HG03135 (cell line): ENCODE data around the gene GJA4.

Source experiments
- ATAC-seq: cut with Tn5 transposase; IDR thresholded peaks from one replicate; pipeline ENCODE4 v1.9.1; 2021; ENCODE audit warnings: mild to moderate bottlenecking, moderate library complexity; ENCODE audit not compliant: unreplicated experiment

The GJA4 gene

GRCh38 chr1:34792868-34793727 is at the start of gene GJA4:
Gene GJA4 (plus strand): TSS chr1:34792999. CDS start chr1:34794214, 1,215 bp downstream.
- ATAC-seq = no peak

DNA sequence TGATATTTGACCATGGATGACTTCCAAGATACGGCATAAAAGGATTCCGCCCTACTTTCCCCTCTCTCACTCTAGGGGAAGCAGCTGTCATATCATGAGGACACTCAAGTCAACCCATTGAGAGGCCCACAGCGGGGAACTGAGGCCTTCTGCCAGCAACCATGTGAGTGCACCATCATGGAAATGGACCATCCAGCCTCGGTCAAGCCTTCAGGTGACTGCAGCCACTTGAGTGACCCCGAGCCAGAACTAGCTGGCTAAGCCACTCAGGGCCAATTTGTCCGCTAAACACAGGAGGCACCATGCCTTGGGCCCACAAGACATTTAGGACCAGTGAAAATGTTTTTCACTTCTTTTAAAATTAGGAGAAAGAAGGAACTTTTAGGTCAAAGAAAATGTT is 49.0 kb upstream of the GJA4 start:
- no peak for ATAC-seq

- ATAC-seq = no peak
Observed at GRCh38 chr1:34744851-34745250, 47.9 kb upstream of the GJA4 start.

- ATAC-seq = no peak
Observed at GRCh38 chr1:34745666-34746065, 47.1 kb upstream of the GJA4 start.

- no peak for ATAC-seq
Observed at GRCh38 chr1:34746101-34746500, 46.7 kb upstream of the GJA4 start.

DNA sequence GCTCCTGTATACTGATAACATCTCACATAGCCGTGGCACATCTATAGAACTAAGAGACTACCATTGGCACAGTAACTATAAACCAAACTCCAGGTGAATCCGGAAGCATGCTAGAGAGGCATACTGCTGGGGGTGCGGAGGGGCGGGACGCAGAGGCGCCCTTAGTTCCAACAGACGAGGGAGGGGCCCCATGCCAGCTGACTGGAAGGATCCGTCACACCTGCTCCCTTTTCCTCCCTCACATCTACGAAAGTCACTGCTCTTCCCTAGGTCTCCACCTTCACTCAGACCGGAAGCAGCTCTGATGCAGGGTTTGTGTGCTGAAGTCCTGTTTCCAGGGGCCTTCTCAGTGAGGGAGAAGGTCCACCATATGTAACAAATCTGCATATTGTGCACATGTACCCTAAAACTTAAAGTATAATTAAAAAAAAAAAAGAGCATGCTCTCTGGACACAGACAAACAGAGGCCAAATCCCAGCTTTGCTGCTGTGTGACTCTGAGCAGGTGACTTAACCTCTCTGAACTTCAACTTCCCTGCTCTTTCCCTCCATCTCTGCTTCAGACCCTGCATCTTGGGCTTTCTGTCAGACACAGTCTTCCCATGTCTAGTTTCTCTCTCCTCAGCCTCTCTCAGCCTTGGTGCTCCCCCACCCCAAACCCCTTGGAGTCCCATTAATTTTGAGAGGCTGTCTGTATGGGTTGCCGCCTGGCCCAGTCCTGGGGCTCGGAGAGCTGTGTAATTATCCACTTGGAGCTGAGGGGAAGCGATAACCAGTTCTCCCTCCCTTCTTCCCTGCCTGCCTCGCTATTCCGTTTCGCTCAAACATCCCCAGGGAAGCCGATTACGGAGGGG is 45.8 kb upstream of the GJA4 start:
- ATAC-seq = no peak

GRCh38 chr1:34747638-34747941 is 45.2 kb upstream of the GJA4 start:
- ATAC-seq = no peak

DNA sequence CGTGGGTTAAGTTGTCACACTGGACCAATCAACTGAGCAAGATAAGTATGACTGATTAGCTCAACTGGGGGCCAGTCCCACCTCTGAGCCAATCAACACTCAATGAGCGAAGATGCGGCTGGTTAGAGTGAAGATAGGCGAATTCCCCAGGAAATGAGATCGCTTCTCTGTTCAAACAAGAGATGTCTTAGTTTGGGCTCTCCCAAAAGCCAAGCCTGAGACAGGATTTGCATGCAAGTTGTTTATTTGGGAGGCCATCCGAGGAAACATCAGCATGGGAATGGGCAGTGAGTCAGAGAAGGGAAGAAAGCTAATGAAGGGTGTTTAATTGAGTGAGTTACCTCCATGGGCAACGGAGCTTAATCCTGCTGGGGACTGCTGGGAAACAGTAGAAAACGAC is 42.8 kb upstream of the GJA4 start:
- ATAC-seq = no peak

GRCh38 chr1:34750610-34751009 is 42.2 kb upstream of the GJA4 start:
- no peak for ATAC-seq

GRCh38 chr1:34753163-34753562 is 39.6 kb upstream of the GJA4 start:
- no peak for ATAC-seq

DNA sequence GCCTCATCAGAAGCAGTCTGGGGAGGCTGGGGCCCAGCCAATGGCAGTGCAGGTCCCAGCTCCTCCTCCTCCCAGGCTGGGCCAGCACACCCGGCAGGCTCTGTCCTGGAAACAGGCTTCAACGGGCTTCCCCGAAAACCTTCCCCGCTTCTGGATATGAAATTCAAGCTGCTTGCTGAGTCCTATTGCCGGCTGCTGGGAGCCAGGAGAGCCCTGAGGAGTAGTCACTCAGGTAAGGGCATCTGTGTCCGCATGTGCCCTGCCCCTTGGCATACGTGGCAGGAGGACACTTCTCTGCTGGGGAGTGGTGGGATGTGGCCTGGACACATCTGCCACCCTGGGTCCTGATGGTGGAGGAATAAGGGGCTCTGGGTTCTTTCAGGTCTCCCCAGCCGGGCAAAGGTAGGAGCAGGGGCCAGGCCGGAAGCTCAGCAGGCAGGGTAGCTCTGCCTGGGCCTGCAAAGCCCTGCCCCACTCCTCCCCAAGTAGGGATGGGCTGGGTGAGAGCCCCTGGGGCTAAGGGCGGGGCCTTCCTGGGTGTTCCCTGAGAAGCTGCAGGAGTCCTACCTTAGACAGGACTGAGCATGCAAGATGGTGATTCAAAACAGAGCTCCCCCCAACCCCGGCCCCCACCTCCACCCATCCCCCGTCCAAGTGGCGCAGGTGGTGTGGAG is 37.7 kb upstream of the GJA4 start, which contains the start of gene GJB5:
GJB5 (plus strand) TSS at position 84 of the 674 bp plus-strand sequence. CDS start 2,284 bp downstream, outside the sequence.
- no peak for ATAC-seq

DNA sequence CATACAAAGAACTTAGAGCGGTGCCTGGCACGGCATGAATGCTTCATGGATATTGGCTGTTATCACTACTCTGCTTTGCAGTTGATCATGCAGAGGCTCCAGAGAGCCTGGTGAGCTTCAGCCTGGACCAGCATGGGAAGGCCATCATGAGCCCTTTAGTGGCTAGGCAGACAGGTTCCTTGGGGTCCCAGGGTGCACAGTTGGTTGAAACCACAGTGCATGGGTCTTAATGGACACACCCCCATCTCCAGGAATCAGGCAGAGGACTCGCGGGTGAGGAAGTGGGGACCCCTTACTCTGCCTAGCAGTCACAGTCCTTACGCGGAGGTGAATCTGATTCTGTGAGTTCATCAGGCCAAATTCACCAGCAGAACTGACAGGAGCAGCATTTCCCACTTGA is 36.8 kb upstream of the GJA4 start:
- ATAC-seq = no peak

DNA sequence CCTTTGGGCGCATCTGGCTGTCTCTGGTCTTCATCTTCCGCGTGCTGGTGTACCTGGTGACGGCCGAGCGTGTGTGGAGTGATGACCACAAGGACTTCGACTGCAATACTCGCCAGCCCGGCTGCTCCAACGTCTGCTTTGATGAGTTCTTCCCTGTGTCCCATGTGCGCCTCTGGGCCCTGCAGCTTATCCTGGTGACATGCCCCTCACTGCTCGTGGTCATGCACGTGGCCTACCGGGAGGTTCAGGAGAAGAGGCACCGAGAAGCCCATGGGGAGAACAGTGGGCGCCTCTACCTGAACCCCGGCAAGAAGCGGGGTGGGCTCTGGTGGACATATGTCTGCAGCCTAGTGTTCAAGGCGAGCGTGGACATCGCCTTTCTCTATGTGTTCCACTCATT is 35.4 kb upstream of the GJA4 start:
- ATAC-seq = no peak

DNA sequence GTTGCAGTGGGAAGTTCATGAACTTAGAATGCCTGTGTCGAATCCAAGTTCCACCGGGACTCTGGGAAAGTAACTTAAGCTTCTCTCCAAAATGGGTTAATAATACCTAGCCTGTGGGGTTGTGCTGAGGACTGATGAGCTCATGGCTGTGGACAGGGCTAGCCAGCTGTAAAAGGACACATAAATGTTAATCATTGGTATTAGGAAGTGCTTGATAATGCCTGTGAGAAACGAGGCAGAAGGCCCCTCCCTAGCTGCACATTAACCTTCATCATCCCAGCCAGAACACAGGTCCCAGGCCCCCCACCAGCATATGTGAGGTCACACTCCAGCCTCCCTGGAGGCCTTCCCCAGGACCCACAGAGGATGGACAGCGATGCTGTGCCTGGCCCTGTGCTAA is 34.0 kb upstream of the GJA4 start:
- ATAC-seq = no peak

DNA sequence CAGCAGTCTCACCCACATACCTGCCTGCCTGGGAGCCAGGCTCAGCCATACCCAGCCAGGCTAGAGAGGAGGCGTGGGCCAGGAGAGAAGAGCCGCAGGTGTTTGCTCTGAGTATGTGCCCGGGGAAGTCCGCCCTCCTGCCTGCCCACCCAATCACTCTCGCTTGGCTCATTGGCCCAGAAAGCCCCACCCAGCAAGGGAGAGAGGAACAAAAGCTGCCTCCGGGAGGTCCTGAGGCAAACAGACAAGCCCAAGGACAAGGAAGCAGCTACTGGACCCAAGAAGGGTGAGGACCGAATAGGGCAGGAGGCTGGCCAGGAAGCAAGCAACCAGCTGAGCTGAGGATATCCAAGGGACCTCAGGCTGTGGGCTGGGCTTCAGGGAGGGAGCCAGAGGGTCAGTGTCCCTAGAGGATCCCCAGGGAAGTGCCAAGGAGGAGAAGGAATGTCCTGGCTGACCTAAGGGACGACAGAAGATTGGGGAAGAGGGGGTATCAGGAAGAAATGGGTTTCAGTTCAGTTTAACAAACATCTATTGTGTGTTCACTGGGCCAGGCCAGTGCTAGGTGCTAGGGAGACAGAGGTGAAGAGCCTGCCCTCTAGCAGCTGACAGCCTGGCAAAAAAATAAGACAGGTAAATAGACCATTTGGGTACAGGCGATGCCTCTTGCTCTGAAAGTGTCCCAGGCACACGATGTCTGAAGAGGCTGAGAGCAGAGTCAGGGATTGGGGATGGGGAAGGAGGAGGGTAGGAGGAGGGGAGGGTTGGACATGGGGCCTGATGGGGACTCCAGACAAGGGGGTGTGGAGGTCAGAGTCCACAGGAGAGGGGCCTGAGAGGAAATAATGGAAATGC is 33.1 kb upstream of the GJA4 start, which contains the start of gene GJB4:
GJB4 (plus strand) TSS at position 238 of the 855 bp plus-strand sequence. CDS start 1,515 bp downstream, outside the sequence.
- ATAC-seq = no peak

- ATAC-seq = no peak
Observed at GRCh38 chr1:34761176-34761761, 31.5 kb upstream of the GJA4 start.

GRCh38 chr1:34761776-34762307 is 31.0 kb upstream of the GJA4 start:
- no peak for ATAC-seq

DNA sequence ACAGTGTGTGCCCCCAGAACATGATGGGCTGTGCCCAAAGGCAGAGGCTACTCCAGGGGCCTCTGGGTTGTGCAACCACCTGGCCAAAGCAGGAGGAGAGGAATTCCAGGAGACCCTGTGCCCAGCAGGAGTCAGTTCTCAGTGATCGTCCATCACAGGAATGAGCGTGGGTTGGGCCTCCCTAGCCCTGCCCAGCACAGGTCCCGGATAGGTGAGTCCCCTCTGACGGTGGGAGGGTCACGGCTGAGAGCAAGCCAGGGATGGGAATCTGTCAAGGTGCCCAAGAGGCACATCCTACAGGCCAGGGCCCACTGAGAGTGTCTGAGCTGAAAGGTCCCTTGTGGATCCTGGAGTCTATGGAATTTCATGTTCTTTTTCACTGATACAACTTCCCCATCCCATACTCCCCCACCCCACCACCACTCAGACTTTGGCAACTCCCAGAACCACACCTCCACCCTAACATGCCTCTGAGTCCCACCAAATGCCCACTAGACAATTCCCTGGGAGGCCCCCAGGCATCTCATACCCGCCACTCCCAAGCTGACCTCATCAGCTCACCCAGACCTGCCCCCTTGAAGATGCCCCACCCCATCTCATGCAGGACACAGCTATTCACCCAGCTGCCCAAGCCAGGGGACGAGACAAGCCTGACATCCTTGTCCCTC is 30.2 kb upstream of the GJA4 start:
- ATAC-seq = no peak

DNA sequence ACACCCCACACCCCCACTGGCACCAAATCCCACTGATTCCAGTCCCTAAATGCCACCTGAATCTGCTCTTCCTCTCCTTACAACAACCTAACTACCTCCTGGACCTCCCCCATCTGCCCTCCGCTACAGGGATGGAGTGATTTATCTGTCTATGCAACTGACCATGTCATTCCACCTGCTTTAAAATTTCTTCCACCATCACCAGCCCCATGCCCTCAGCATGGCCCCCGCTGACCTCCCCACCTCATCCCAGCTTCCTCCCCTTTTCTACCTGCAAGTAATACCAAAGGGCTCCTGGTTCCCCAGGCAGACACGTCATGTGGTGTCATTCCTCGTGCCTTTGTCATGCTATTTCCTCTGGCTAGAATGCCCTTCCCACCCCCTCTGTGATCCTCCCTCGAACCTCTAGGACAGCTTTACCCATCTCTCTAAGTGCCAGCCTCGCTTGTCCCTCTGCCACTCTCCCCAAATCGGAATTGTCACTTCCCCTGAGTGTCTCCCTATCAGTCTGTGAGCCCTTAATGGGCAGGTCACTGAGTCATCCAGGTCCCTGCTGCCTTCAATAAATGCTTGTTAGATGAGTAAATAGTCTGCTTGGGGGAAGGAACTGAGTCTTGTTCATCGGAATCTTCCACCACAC is 29.5 kb upstream of the GJA4 start:
- ATAC-seq = no peak
